Ascending aorta (tissue), 2 donors: Measurements from ENCODE around the gene GPR33. TPM values are rescaled to one million over a fixed set of nuclear protein-coding genes. Genes with fewer than 3 reads are reported as not detected.

Experiments used
- DNase-seq, 2 donors: peaks; one replicate each; pipeline ENCODE4 v3.0.0-alpha.2; 2019; ENCODE audit warnings: low spot score in 2 of 2
- H3K27ac ChIP-seq, 2 donors: fragments of 200-600 bp; sonication (generic); one replicate each; pipeline ENCODE4 v1.5.1; 2016 to 2017; ENCODE audit warnings: mild to moderate bottlenecking in 1 of 2
- H3K27me3 ChIP-seq: fragments of 200-600 bp; sonication (generic); one replicate; pipeline ENCODE4 v1.5.1; 2017
- H3K36me3 ChIP-seq, 2 donors: fragments of 200-600 bp; sonication (generic); one replicate each; pipeline ENCODE4 v1.5.1; 2016
- H3K4me1 ChIP-seq, 2 donors: fragments of 200-600 bp; sonication (generic); one replicate each; pipeline ENCODE4 v1.5.1; 2016 to 2017; ENCODE audit warnings: mild to moderate bottlenecking in 1 of 2
- H3K4me3 ChIP-seq, 2 donors: fragments of 200-600 bp; sonication (generic); one replicate each; pipeline ENCODE4 v1.5.1; 2016 to 2017; ENCODE audit warnings: mild to moderate bottlenecking in 1 of 2
- H3K9me3 ChIP-seq, 2 donors: fragments of 200-600 bp; sonication (generic); one replicate each; pipeline ENCODE4 v1.5.1; 2016
- CTCF ChIP-seq, 3 experiments: fragments of 200-600 bp in 2 of 3; fragments of 450-650 bp in 1 of 3; sonication (generic) in 2 of 3; IDR thresholded peaks; one replicate each; pipeline ENCODE4 v1.5.1; 2016 to 2019; ENCODE audit warnings: antibody characterized with exemption in 3 of 3, mild to moderate bottlenecking in 1 of 3, moderate library complexity in 1 of 3
- intact Hi-C: fragments of 100-400 bp; cut with DNase I; formaldehyde crosslinking; loops from one replicate; pipeline ENCODE4 v1.15.1; 2023
- total RNA-seq: library from RNA; depleted of rRNA; stranded (reverse); fragments of >200 nt; gene quantifications from one replicate; pipeline ENCODE4 v1.1.0, GENCODE V29; 2016

GPR33 gene
- total RNA-seq, 1 donor from 2014 or later: not detected

GRCh38 chr14:31527087-31527486 lies 39.2 kb upstream of the GPR33 start:
- no peak for DNase-seq
- no peak for TF ChIP-seq CTCF (IDR thresholded peaks at IDR 0.05)
- Histone ChIP-seq H3K27me3 (no peaks in the 10 kb centered on the region), H3K4me1 (no peaks in the 10 kb centered on the region), H3K4me3 (no peak overlapping the region), H3K9me3 (no peaks in the 10 kb centered on the region), H3K36me3 (no peaks in the 10 kb centered on the region), H3K27ac (no peak overlapping the region)
- intact Hi-C loops: no loop called here

- intact Hi-C loops: loop anchor here (5.0 kb wide), 1 partner anchor 741 kb away; no protein-coding TSS in a partner anchor
- peaks cover 0 to 3% of the 10 kb centered on the region in 2 donors for H3K4me1 ChIP-seq
- H3K27me3 ChIP-seq: no peaks in the 10 kb centered on the region
- no peak overlapping the region for H3K4me3 ChIP-seq
- DNase-seq: no peak
- no peaks in the 10 kb centered on the region for H3K36me3 ChIP-seq
- H3K27ac ChIP-seq: no peak overlapping the region
- no peak for TF ChIP-seq CTCF (IDR thresholded peaks at IDR 0.05)
- no peaks in the 10 kb centered on the region for H3K9me3 ChIP-seq
Measured at GRCh38 chr14:31510855-31511254, 23.0 kb upstream of the GPR33 start.

- no peak for DNase-seq
- H3K27me3 ChIP-seq: no peaks in the 10 kb centered on the region
- intact Hi-C loops: loop anchor here (5.0 kb wide), 1 partner anchor 742 kb away; no protein-coding TSS in a partner anchor
- no peak overlapping the region for H3K4me3 ChIP-seq
- H3K4me1 ChIP-seq: peaks cover 0 to 7% of the 10 kb centered on the region in 2 donors
- H3K27ac ChIP-seq: no peak overlapping the region
- H3K36me3 ChIP-seq: no peaks in the 10 kb centered on the region
- peak; percentile 36 to 63 (median 41) for TF ChIP-seq CTCF (IDR thresholded peaks at IDR 0.05)
- no peaks in the 10 kb centered on the region for H3K9me3 ChIP-seq
Measured at GRCh38 chr14:31510222-31510621, 22.4 kb upstream of the GPR33 start.

- Histone ChIP-seq H3K4me1 (peaks cover 0 to 25% of the 10 kb centered on the region in 2 donors), H3K27ac (no peak overlapping the region), H3K9me3 (no peaks in the 10 kb centered on the region), H3K36me3 (no peaks in the 10 kb centered on the region), H3K4me3 (no peak overlapping the region), H3K27me3 (no peaks in the 10 kb centered on the region)
- intact Hi-C loops: loop anchor here (5.0 kb wide), 1 partner anchor 54 kb away; the partner anchor contains the start of gene NUBPL
- no peak for DNase-seq
- TF ChIP-seq CTCF (IDR thresholded peaks at IDR 0.05): no peak
Measured at GRCh38 chr14:31508135-31508534, 20.3 kb upstream of the GPR33 start.

- H3K27ac ChIP-seq: peak overlapping the region; percentile 23 to 65
- H3K4me1 ChIP-seq: peaks cover 0 to 25% of the 10 kb centered on the region in 2 donors
- no peaks in the 10 kb centered on the region for H3K36me3 ChIP-seq
- no peak for DNase-seq
- intact Hi-C loops: loop anchor here (5.0 kb wide), 1 partner anchor 57 kb away; the partner anchor contains the start of gene NUBPL
- H3K9me3 ChIP-seq: no peaks in the 10 kb centered on the region
- H3K4me3 ChIP-seq: peak overlapping the region in 1 of 2 donors; percentile 10
- no peaks in the 10 kb centered on the region for H3K27me3 ChIP-seq
- TF ChIP-seq CTCF (IDR thresholded peaks at IDR 0.05): no peak
Measured at GRCh38 chr14:31505411-31505810, 17.6 kb upstream of the GPR33 start.

- Histone ChIP-seq H3K27me3 (no peaks in the 10 kb centered on the region), H3K27ac (no peak overlapping the region), H3K4me1 (peaks cover 0 to 23% of the 10 kb centered on the region in 2 donors), H3K4me3 (no peak overlapping the region), H3K9me3 (peaks cover 0 to 3% of the 10 kb centered on the region in 2 donors), H3K36me3 (no peaks in the 10 kb centered on the region)
- intact Hi-C loops: no loop called here
- no peak for DNase-seq
- no peak for TF ChIP-seq CTCF (IDR thresholded peaks at IDR 0.05)
Measured at GRCh38 chr14:31501870-31502269, 14.0 kb upstream of the GPR33 start.
